Effector memory CD4-positive, alpha-beta T cell (primary cell): ENCODE data around the gene PTP4A2.

ENCODE experiments used
- DNase-seq, 3 donors: peaks; one replicate each; pipeline ENCODE4 v3.0.0-alpha.2; 2020
- H3K27ac ChIP-seq: 2 replicates; pipeline ENCODE4 v1.7.0; 2013; ENCODE audit warnings: mild to moderate bottlenecking, low read length, moderate library complexity; ENCODE audit not compliant: insufficient read depth, poor library complexity, severe bottlenecking
- H3K27me3 ChIP-seq: replicated peaks from 2 replicates; pipeline ENCODE4 v1.7.0; 2013; ENCODE audit warnings: mild to moderate bottlenecking, low read length; ENCODE audit not compliant: insufficient read depth, control insufficient read depth, poor library complexity, severe bottlenecking
- H3K36me3 ChIP-seq: 2 replicates; pipeline ENCODE4 v1.7.0; 2013; ENCODE audit warnings: mild to moderate bottlenecking, low read length, moderate library complexity; ENCODE audit not compliant: control insufficient read depth, insufficient read depth
- H3K4me1 ChIP-seq: 2 replicates; pipeline ENCODE4 v1.7.0; 2013; ENCODE audit warnings: low read length, mild to moderate bottlenecking; ENCODE audit not compliant: control insufficient read depth, insufficient read depth, poor library complexity, severe bottlenecking
- H3K4me3 ChIP-seq: 2 replicates; pipeline ENCODE4 v1.7.0; 2013; ENCODE audit warnings: low read length, low read depth, mild to moderate bottlenecking; ENCODE audit not compliant: insufficient read depth, poor library complexity, severe bottlenecking
- H3K9me3 ChIP-seq: 2 replicates; pipeline ENCODE4 v1.7.0; 2013; ENCODE audit warnings: mild to moderate bottlenecking, low read length, moderate library complexity; ENCODE audit not compliant: control insufficient read depth

Gene PTP4A2

DNA sequence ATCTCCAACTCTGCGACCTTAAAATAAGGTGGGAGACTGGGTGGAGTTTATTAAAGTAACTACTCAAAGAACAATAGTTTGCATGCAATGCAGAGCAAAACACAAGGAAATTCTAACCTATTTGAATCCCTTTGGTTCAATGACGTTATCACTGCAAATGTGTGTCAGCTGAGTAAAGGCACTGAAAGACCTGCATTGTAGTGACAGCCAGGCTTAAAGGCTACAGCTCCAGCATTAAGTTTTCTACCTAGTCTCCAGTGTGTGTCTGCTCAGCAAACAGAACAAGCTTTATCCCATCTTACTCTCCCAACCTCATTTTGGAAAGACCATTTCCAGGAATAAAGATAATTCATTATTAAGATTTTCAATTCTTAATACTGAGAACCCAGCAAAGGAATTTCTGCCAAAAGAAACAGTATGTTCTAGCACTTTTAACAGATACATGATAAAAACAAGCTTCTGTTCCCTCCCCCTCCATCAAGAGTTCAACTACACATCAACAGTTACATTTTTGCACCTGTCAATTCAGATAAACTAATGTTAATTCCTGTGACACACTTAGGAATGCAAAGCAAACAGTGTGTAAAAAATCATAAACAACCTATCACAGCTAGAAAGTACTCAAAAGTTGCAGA is 14.2 kb downstream of the PTP4A2 start:
- Histone ChIP-seq H3K27me3 (no peaks in the 10 kb centered on the region), H3K4me3 (no peak overlapping the region), H3K4me1 (peaks cover 40% of the 10 kb centered on the region), H3K36me3 (no peaks in the 10 kb centered on the region), H3K27ac (peak overlapping the region; percentile 22), H3K9me3 (no peaks in the 10 kb centered on the region)
- no peak for DNase-seq

- no peak overlapping the region for H3K27ac ChIP-seq
- DNase-seq: no peak
- no peak overlapping the region for H3K4me3 ChIP-seq
- no peaks in the 10 kb centered on the region for H3K27me3 ChIP-seq
- H3K36me3 ChIP-seq: peaks cover 6% of the 10 kb centered on the region
- peaks cover 23% of the 10 kb centered on the region for H3K4me1 ChIP-seq
- no peaks in the 10 kb centered on the region for H3K9me3 ChIP-seq
Observed at GRCh38 chr1:31920956-31921355, 17.2 kb downstream of the PTP4A2 start.

- DNase-seq: no peak
- Histone ChIP-seq H3K36me3 (peaks cover 9% of the 10 kb centered on the region), H3K9me3 (no peaks in the 10 kb centered on the region), H3K27ac (no peak overlapping the region), H3K27me3 (no peaks in the 10 kb centered on the region), H3K4me1 (peaks cover 11% of the 10 kb centered on the region), H3K4me3 (no peak overlapping the region)
Observed at GRCh38 chr1:31919591-31919990, 18.6 kb downstream of the PTP4A2 start.

GRCh38 chr1:31915438-31915837 is 22.7 kb downstream of the PTP4A2 start:
- Histone ChIP-seq H3K4me3 (no peak overlapping the region), H3K27me3 (no peaks in the 10 kb centered on the region), H3K36me3 (peaks cover 29% of the 10 kb centered on the region), H3K4me1 (peaks cover 3% of the 10 kb centered on the region), H3K9me3 (no peaks in the 10 kb centered on the region), H3K27ac (no peak overlapping the region)
- DNase-seq: no peak

GRCh38 chr1:31913968-31914367 is 24.2 kb downstream of the PTP4A2 start:
- no peak for DNase-seq
- peaks cover 39% of the 10 kb centered on the region for H3K36me3 ChIP-seq
- H3K27ac ChIP-seq: no peak overlapping the region
- H3K9me3 ChIP-seq: no peaks in the 10 kb centered on the region
- peaks cover 3% of the 10 kb centered on the region for H3K4me1 ChIP-seq
- no peak overlapping the region for H3K4me3 ChIP-seq
- no peaks in the 10 kb centered on the region for H3K27me3 ChIP-seq

- H3K4me1 ChIP-seq: peaks cover 3% of the 10 kb centered on the region
- no peaks in the 10 kb centered on the region for H3K9me3 ChIP-seq
- H3K27me3 ChIP-seq: no peaks in the 10 kb centered on the region
- H3K4me3 ChIP-seq: no peak overlapping the region
- H3K36me3 ChIP-seq: peaks cover 45% of the 10 kb centered on the region
- peak overlapping the region; percentile 12 for H3K27ac ChIP-seq
- no peak for DNase-seq
Observed at GRCh38 chr1:31912839-31913239, 25.3 kb downstream of the PTP4A2 start.

DNA sequence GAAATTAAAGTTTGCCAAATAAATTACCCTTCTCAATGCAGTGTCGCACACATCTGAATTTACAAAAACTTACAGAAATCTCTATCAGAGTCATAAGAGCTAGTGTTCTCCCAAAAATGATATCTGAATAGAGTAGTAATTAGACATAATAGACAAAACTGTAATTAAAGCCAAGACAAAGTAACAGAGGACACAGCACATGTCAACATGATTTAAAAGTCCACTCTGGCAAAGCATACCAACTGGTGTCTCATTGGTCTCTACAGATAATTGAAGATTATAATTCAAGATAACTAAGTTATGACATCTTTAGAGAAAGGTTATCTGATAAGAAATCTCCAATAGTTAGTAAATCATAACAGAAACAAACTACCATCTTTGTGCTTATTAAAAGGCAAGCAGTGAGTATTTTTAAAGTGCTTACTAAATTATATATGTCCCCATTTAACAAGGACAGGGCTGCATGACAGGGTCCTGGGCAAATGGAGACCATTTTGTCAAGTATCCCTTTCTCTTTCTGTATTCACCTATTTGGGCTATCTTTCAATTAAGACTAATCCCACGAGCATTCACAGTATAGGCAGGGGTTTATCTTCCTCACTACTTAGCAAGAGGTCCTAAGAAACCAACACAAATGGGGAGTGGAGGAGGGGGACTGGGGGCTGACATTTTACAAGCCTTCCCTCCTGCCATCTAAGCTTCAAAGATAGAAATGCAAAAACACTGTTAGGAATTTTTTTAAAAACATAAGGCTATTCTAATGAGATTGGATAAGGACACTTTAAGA is 26.0 kb downstream of the PTP4A2 start:
- Histone ChIP-seq H3K4me3 (no peak overlapping the region), H3K9me3 (no peaks in the 10 kb centered on the region), H3K27ac (peak overlapping the region; percentile 9), H3K27me3 (no peaks in the 10 kb centered on the region), H3K4me1 (peaks cover 3% of the 10 kb centered on the region), H3K36me3 (peaks cover 49% of the 10 kb centered on the region)
- no peak for DNase-seq

- peaks cover 3% of the 10 kb centered on the region for H3K4me1 ChIP-seq
- H3K4me3 ChIP-seq: no peak overlapping the region
- no peak overlapping the region for H3K27ac ChIP-seq
- H3K36me3 ChIP-seq: peaks cover 49% of the 10 kb centered on the region
- DNase-seq: no peak
- no peaks in the 10 kb centered on the region for H3K27me3 ChIP-seq
- no peaks in the 10 kb centered on the region for H3K9me3 ChIP-seq
Observed at GRCh38 chr1:31910933-31911332, 27.2 kb downstream of the PTP4A2 start.

- H3K4me3 ChIP-seq: no peak overlapping the region
- H3K27ac ChIP-seq: no peak overlapping the region
- H3K4me1 ChIP-seq: peaks cover 3% of the 10 kb centered on the region
- DNase-seq: no peak
- peaks cover 51% of the 10 kb centered on the region for H3K36me3 ChIP-seq
- no peaks in the 10 kb centered on the region for H3K9me3 ChIP-seq
- no peaks in the 10 kb centered on the region for H3K27me3 ChIP-seq
Observed at GRCh38 chr1:31909691-31910090, 28.5 kb downstream of the PTP4A2 start.

- Histone ChIP-seq H3K4me1 (peaks cover 3% of the 10 kb centered on the region), H3K4me3 (no peak overlapping the region), H3K9me3 (no peaks in the 10 kb centered on the region), H3K27ac (no peak overlapping the region), H3K27me3 (no peaks in the 10 kb centered on the region), H3K36me3 (peaks cover 40% of the 10 kb centered on the region)
- no peak for DNase-seq
Observed at GRCh38 chr1:31906557-31906956, 31.6 kb downstream of the PTP4A2 start.
